GM23248 (cell line): ENCODE data around the gene VAMP2. TPM values are rescaled to one million over a fixed set of nuclear protein-coding genes. Genes with fewer than 3 reads are reported as not detected.

Experiments used
- DNase-seq: peaks from one replicate; pipeline ENCODE4 v3.0.0-alpha.2; 2015
- H2AFZ ChIP-seq: fragments of 200-600 bp; sonication (generic); 2 replicates; pipeline ENCODE4 v1.6.1; 2016; ENCODE audit warnings: antibody characterized with exemption
- H3F3A ChIP-seq: fragments of 200-600 bp; sonication (generic); 2 replicates; pipeline ENCODE4 v1.6.1; 2016; ENCODE audit warnings: mild to moderate bottlenecking, antibody characterized with exemption, mixed run types; ENCODE audit not compliant: insufficient read depth
- H3K27ac ChIP-seq: fragments of 200-600 bp; sonication (generic); 2 replicates; pipeline ENCODE4 v1.5.1; 2016; ENCODE audit warnings: mild to moderate bottlenecking
- H3K27me3 ChIP-seq: fragments of 200-600 bp; sonication (generic); replicated peaks from 2 replicates; pipeline ENCODE4 v1.6.1; 2016; ENCODE audit warnings: mild to moderate bottlenecking; ENCODE audit not compliant: insufficient read depth
- H3K36me3 ChIP-seq: fragments of 200-600 bp; sonication (generic); 2 replicates; pipeline ENCODE4 v1.6.1; 2016; ENCODE audit warnings: low read depth, mild to moderate bottlenecking
- H3K4me1 ChIP-seq: fragments of 200-600 bp; sonication (generic); 2 replicates; pipeline ENCODE4 v1.6.1; 2016; ENCODE audit warnings: mild to moderate bottlenecking; ENCODE audit not compliant: insufficient read depth
- H3K4me2 ChIP-seq: fragments of 200-600 bp; sonication (generic); one replicate; pipeline ENCODE4 v1.6.1; 2016; ENCODE audit warnings: mild to moderate bottlenecking; ENCODE audit not compliant: unreplicated experiment
- H3K4me3 ChIP-seq: fragments of 200-600 bp; sonication (generic); 2 replicates; pipeline ENCODE4 v1.5.1; 2016; ENCODE audit warnings: mild to moderate bottlenecking
- H3K79me2 ChIP-seq: fragments of 200-600 bp; sonication (generic); 2 replicates; pipeline ENCODE4 v1.6.1; 2016; ENCODE audit warnings: mild to moderate bottlenecking; ENCODE audit not compliant: insufficient read depth
- H3K9ac ChIP-seq: fragments of 200-600 bp; sonication (generic); 2 replicates; pipeline ENCODE4 v1.6.1; 2016; ENCODE audit warnings: mild to moderate bottlenecking
- H3K9me2 ChIP-seq: fragments of 200-600 bp; sonication (generic); 2 replicates; pipeline ENCODE4 v1.6.1; 2016; ENCODE audit warnings: mixed run types, mild to moderate bottlenecking, moderate library complexity; ENCODE audit not compliant: insufficient read depth
- H3K9me3 ChIP-seq: fragments of 200-600 bp; sonication (generic); one replicate; pipeline ENCODE4 v1.6.1; 2017; ENCODE audit warnings: low read depth
- H4K20me1 ChIP-seq: fragments of 200-600 bp; sonication (generic); 2 replicates; pipeline ENCODE4 v1.6.0; 2016; ENCODE audit not compliant: insufficient read depth
- EZH2 ChIP-seq: fragments of 200-600 bp; sonication (generic); IDR thresholded peaks from 2 replicates; pipeline ENCODE4 v1.6.1; 2018; ENCODE audit warnings: antibody characterized with exemption, mild to moderate bottlenecking; ENCODE audit not compliant: insufficient read depth, poor library complexity, severe bottlenecking
- EZH2phosphoT487 ChIP-seq: fragments of 200-600 bp; sonication (generic); IDR thresholded peaks from 2 replicates; pipeline ENCODE4 v1.6.1; 2018; ENCODE audit warnings: antibody characterized with exemption, moderate library complexity, mild to moderate bottlenecking, low read depth; ENCODE audit not compliant: insufficient read depth
- WGBS, 2 experiments: methylation state at CpG; one replicate each; pipeline ENCODE4 v1.1.6; 2015 to 2017; ENCODE audit warnings: low lambda C conversion rate in 2 of 2, low coverage in 1 of 2; ENCODE audit errors: missing lambda C conversion rate in 2 of 2; 5-methylcytosine and 5-hydroxymethylcytosine counted together
- in situ Hi-C: fragments of 300-500 bp; cut with MboI; formaldehyde crosslinking; loops from 2 replicates; pipeline ENCODE4 v1.15.0; 2020
- polyA plus RNA-seq: library from polyadenylated mRNA; unstranded; fragments of >200 nt; fragmentation: Nextera tagmentation; extraction: Ambion mirVana; gene quantifications from 2 replicates; pipeline ENCODE4 v1.2.1, GENCODE V29; 2016
- total RNA-seq: library from RNA; depleted of rRNA; stranded (reverse); fragments of >200 nt; shearing (Covaris generic); gene quantifications from 2 replicates; pipeline ENCODE4 v1.2.3, GENCODE V29; 2014

VAMP2 gene
- total and polyA plus RNA-seq, 2 experiments from 2014 or later, result 6.5 to 27.1 TPM

- TF ChIP-seq EZH2 (no peak), EZH2phosphoT487 (no peak)
- H4K20me1 ChIP-seq, result no peaks in the 10 kb centered on the region
- H3K4me3 ChIP-seq, result peak overlapping the region; percentile 81
- peaks cover 41% of the 10 kb centered on the region for H3K4me1 ChIP-seq
- peak overlapping the region; percentile 100 for H3K27ac ChIP-seq
- peaks cover 29% of the 10 kb centered on the region for H3F3A ChIP-seq
- in situ Hi-C loops, result no loop called here
- no peaks in the 10 kb centered on the region for H3K27me3 ChIP-seq
- WGBS, 2 experiments, result 0 to 2% methylated on average over 13 of the region's 13 CpGs
- H3K9ac ChIP-seq, result peak overlapping the region; percentile 99
- peak; percentile 100 for DNase-seq
- no peak overlapping the region for H2AFZ ChIP-seq
- peaks cover 32% of the 10 kb centered on the region for H3K79me2 ChIP-seq
- peaks cover 3% of the 10 kb centered on the region; the same call in 1 of the 2 replicates for H3K36me3 ChIP-seq
- no peaks in the 10 kb centered on the region for H3K9me3 ChIP-seq
- H3K4me2 ChIP-seq, result peak overlapping the region; percentile 86
- H3K9me2 ChIP-seq, result no peaks in the 10 kb centered on the region
Observed at GRCh38 chr17:8153525-8153956, 9.2 kb downstream of the VAMP2 start.

GRCh38 chr17:8153031-8153451, 9.7 kb downstream of the VAMP2 start:
- in situ Hi-C loops, result no loop called here
- peak; percentile 61 for DNase-seq
- no peak for TF ChIP-seq EZH2
- TF ChIP-seq EZH2phosphoT487, result no peak
- no peaks in the 10 kb centered on the region for H4K20me1 ChIP-seq
- H3K27ac ChIP-seq, result peak overlapping the region; percentile 100
- H3K27me3 ChIP-seq, result no peaks in the 10 kb centered on the region
- H3K4me2 ChIP-seq, result peak overlapping the region; percentile 74
- H3K4me3 ChIP-seq, result peak overlapping the region; percentile 81; the same call in 1 of the 2 replicates
- H3K79me2 ChIP-seq, result peaks cover 32% of the 10 kb centered on the region
- WGBS, 2 experiments, result 36 to 39% methylated on average over 7 of the region's 7 CpGs
- H3F3A ChIP-seq, result peaks cover 26% of the 10 kb centered on the region
- H3K9me2 ChIP-seq, result no peaks in the 10 kb centered on the region
- peaks cover 8% of the 10 kb centered on the region; the same call in 1 of the 2 replicates for H3K36me3 ChIP-seq
- H2AFZ ChIP-seq, result no peak overlapping the region
- no peaks in the 10 kb centered on the region for H3K9me3 ChIP-seq
- H3K9ac ChIP-seq, result peak overlapping the region; percentile 99
- H3K4me1 ChIP-seq, result peaks cover 41% of the 10 kb centered on the region

GRCh38 chr17:8152112-8152775, 10.5 kb downstream of the VAMP2 start, which contains the start of gene PER1:
Gene PER1 (minus strand): TSS chr17:8152404. CDS start chr17:8150706, 1,698 bp downstream.
- in situ Hi-C loops, result no loop called here
- Histone ChIP-seq H3K27me3 (no peaks in the 10 kb centered on the region), H3K9ac (peak within 1 kb of the TSS; percentile 99), H3K36me3 (peaks cover 9% of the 10 kb centered on the region; the same call in 1 of the 2 replicates), H3K9me2 (no peaks in the 10 kb centered on the region), H3K79me2 (peaks cover 32% of the 10 kb centered on the region), H3K4me2 (peak within 1 kb of the TSS; percentile 86), H4K20me1 (no peaks in the 10 kb centered on the region), H2AFZ (no peak within 1 kb of the TSS), H3K4me1 (peaks cover 41% of the 10 kb centered on the region), H3F3A (peaks cover 26% of the 10 kb centered on the region), H3K4me3 (peak within 1 kb of the TSS; percentile 81), H3K9me3 (no peaks in the 10 kb centered on the region), H3K27ac (peak within 1 kb of the TSS; percentile 100)
- TF ChIP-seq EZH2phosphoT487, result no peak
- no peak for TF ChIP-seq EZH2
- peak; percentile 98 for DNase-seq
- 2 to 4% methylated on average over 33 to 40 of the region's 42 CpGs for WGBS, 2 experiments

GRCh38 chr17:8151641-8152111, 11.1 kb downstream of the VAMP2 start:
- Histone ChIP-seq H3K4me3 (peak overlapping the region; percentile 81), H4K20me1 (no peaks in the 10 kb centered on the region), H2AFZ (no peak overlapping the region), H3K9ac (peak overlapping the region; percentile 99), H3K4me2 (peak overlapping the region; percentile 86), H3K9me2 (no peaks in the 10 kb centered on the region), H3F3A (peaks cover 21% of the 10 kb centered on the region), H3K4me1 (peaks cover 37% of the 10 kb centered on the region), H3K79me2 (peaks cover 32% of the 10 kb centered on the region), H3K36me3 (peaks cover 9% of the 10 kb centered on the region; the same call in 1 of the 2 replicates), H3K27me3 (no peaks in the 10 kb centered on the region), H3K27ac (peak overlapping the region; percentile 100), H3K9me3 (no peaks in the 10 kb centered on the region)
- TF ChIP-seq EZH2, result no peak
- no peak for TF ChIP-seq EZH2phosphoT487
- in situ Hi-C loops, result no loop called here
- DNase-seq, result peak; percentile 93
- 1 to 2% methylated on average over 22 of the region's 22 CpGs for WGBS, 2 experiments
